HEK293 (cell line): ENCODE results near the gene MAML2.

Experiments used
- CTCF ChIA-PET: fragments of 350-600 bp; formaldehyde crosslinking; extraction: SDS; loops from one replicate; lab custom pipeline; 2021; ENCODE audit warnings: antibody characterized with exemption; lab: Yijun Ruan, JAX
- POLR2A ChIA-PET: fragments of 300-600 bp; formaldehyde crosslinking; extraction: SDS; loops from one replicate; lab custom pipeline; 2020; ENCODE audit warnings: antibody characterized with exemption, inconsistent platforms; lab: Yijun Ruan, JAX
- H3K27ac ChIP-seq: fragments of 200-500 bp; sonication (Bioruptor generic); 2 replicates; pipeline ENCODE4 v1.5.1; 2014; ENCODE audit warnings: low read depth, low read length, control low read depth, inconsistent platforms; ENCODE audit errors: extremely low read depth
- H3K36me3 ChIP-seq, 2 experiments: fragments of 200-500 bp in 1 of 2; sonication (Bioruptor generic) in 1 of 2; 1 replicate in 1 of 2; 2 replicates in 1 of 2; pipeline ENCODE4 v1.5.1; 2014 to 2017; ENCODE audit warnings: inconsistent platforms in 2 of 2, low read length in 2 of 2; ENCODE audit not compliant: control insufficient read depth in 2 of 2, insufficient read depth in 1 of 2
- H3K4me1 ChIP-seq: fragments of 200-500 bp; sonication (Bioruptor generic); 2 replicates; pipeline ENCODE4 v1.5.1; 2014; ENCODE audit warnings: mild to moderate bottlenecking, low read length, inconsistent platforms; ENCODE audit not compliant: control insufficient read depth, insufficient read depth
- H3K4me3 ChIP-seq: 2 replicates; pipeline ENCODE4 v1.5.1; 2011; ENCODE audit warnings: low read depth, mild to moderate bottlenecking, control low read depth, low read length, moderate library complexity
- H3K9me3 ChIP-seq: fragments of 200-500 bp; sonication (Bioruptor generic); 2 replicates; pipeline ENCODE4 v1.5.1; 2014; ENCODE audit warnings: low read depth, low read length, inconsistent platforms; ENCODE audit not compliant: control insufficient read depth, insufficient read depth
- BCL11B ChIP-seq: fragments of 450-650 bp; formaldehyde crosslinking; IDR thresholded peaks from 2 replicates; pipeline ENCODE4 v1.5.1; 2016; ENCODE audit warnings: low read depth, missing biosample characterization, missing genetic modification characterization
- GFI1B ChIP-seq: fragments of 450-650 bp; formaldehyde crosslinking; IDR thresholded peaks from 2 replicates; pipeline ENCODE4 v1.5.1; 2016; ENCODE audit warnings: missing biosample characterization, missing genetic modification characterization
- GLI4 ChIP-seq: fragments of 450-650 bp; formaldehyde crosslinking; IDR thresholded peaks from 2 replicates; pipeline ENCODE4 v1.5.1; 2016; ENCODE audit warnings: missing biosample characterization, missing genetic modification characterization
- GLIS2 ChIP-seq: fragments of 450-650 bp; formaldehyde crosslinking; IDR thresholded peaks from 2 replicates; pipeline ENCODE4 v1.5.1; 2016; ENCODE audit warnings: missing biosample characterization, missing genetic modification characterization
- HOXC10 ChIP-seq: sonication (generic); formaldehyde crosslinking; IDR thresholded peaks from 2 replicates; pipeline ENCODE4 v1.8.1; 2023; ENCODE audit warnings: mild to moderate bottlenecking, missing genetic modification reagents
- KLF16 ChIP-seq: fragments of 450-650 bp; formaldehyde crosslinking; IDR thresholded peaks from 2 replicates; pipeline ENCODE4 v1.5.1; 2017; ENCODE audit warnings: missing biosample characterization, missing genetic modification characterization
- SETDB1 ChIP-seq: IDR thresholded peaks from one replicate; pipeline ENCODE4 v1.6.1; 2017; ENCODE audit warnings: mild to moderate bottlenecking, low read length, moderate library complexity, mixed read lengths; ENCODE audit not compliant: insufficient read length
- ZFP69B ChIP-seq: fragments of 450-650 bp; formaldehyde crosslinking; IDR thresholded peaks from 2 replicates; pipeline ENCODE4 v1.5.1; 2016; ENCODE audit warnings: missing biosample characterization, missing genetic modification characterization
- ZNF155 ChIP-seq: fragments of 450-650 bp; formaldehyde crosslinking; IDR thresholded peaks from 2 replicates; pipeline ENCODE4 v1.5.1; 2016; ENCODE audit warnings: missing biosample characterization, missing genetic modification characterization
- ZNF23 ChIP-seq: fragments of 450-650 bp; formaldehyde crosslinking; IDR thresholded peaks from 2 replicates; pipeline ENCODE4 v1.5.1; 2016; ENCODE audit warnings: missing biosample characterization, missing genetic modification characterization, borderline replicate concordance
- ZNF239 ChIP-seq: fragments of 450-650 bp; formaldehyde crosslinking; IDR thresholded peaks from 2 replicates; pipeline ENCODE4 v1.5.1; 2016; ENCODE audit warnings: missing biosample characterization, missing genetic modification characterization
- ZNF473 ChIP-seq: fragments of 450-650 bp; formaldehyde crosslinking; IDR thresholded peaks from 2 replicates; pipeline ENCODE4 v1.5.1; 2017; ENCODE audit warnings: missing biosample characterization, missing genetic modification characterization
- ZNF521 ChIP-seq: fragments of 450-650 bp; formaldehyde crosslinking; IDR thresholded peaks from 2 replicates; pipeline ENCODE4 v1.5.1; 2017; ENCODE audit warnings: missing biosample characterization, mild to moderate bottlenecking, missing genetic modification characterization
- ZNF548 ChIP-seq: fragments of 450-650 bp; formaldehyde crosslinking; IDR thresholded peaks from 2 replicates; pipeline ENCODE4 v1.5.1; 2016; ENCODE audit warnings: missing biosample characterization, missing genetic modification characterization
- ZNF558 ChIP-seq: fragments of 450-650 bp; formaldehyde crosslinking; IDR thresholded peaks from 2 replicates; pipeline ENCODE4 v1.5.1; 2016; ENCODE audit warnings: missing biosample characterization, missing genetic modification characterization
- ZNF660 ChIP-seq: fragments of 450-650 bp; IDR thresholded peaks from 2 replicates; pipeline ENCODE4 v1.5.1; 2018; ENCODE audit warnings: missing biosample characterization, mild to moderate bottlenecking, missing genetic modification characterization
- ZNF776 ChIP-seq: fragments of 450-650 bp; formaldehyde crosslinking; IDR thresholded peaks from 2 replicates; pipeline ENCODE4 v1.5.0; 2017; ENCODE audit warnings: missing biosample characterization, missing genetic modification characterization, borderline replicate concordance
- ZSCAN30 ChIP-seq: fragments of 450-650 bp; IDR thresholded peaks from 2 replicates; pipeline ENCODE4 v1.5.1; 2018; ENCODE audit warnings: missing biosample characterization, mild to moderate bottlenecking, missing genetic modification characterization, moderate library complexity
- TF ChIP-seq, protein P1 (sequence below): fragments of 450-650 bp; formaldehyde crosslinking; IDR thresholded peaks from 2 replicates; pipeline ENCODE4 v1.5.1; 2016; ENCODE audit warnings: missing biosample characterization, missing genetic modification characterization
- TF ChIP-seq, protein P2 (sequence below): fragments of 450-650 bp; formaldehyde crosslinking; IDR thresholded peaks from 2 replicates; pipeline ENCODE4 v1.5.1; 2016; ENCODE audit warnings: missing biosample characterization, missing genetic modification characterization
- TF ChIP-seq, protein P3 (sequence below): fragments of 450-650 bp; formaldehyde crosslinking; IDR thresholded peaks from 2 replicates; pipeline ENCODE4 v1.5.1; 2017; ENCODE audit warnings: missing biosample characterization, missing genetic modification characterization
- TF ChIP-seq, protein P4 (sequence below): fragments of 450-650 bp; formaldehyde crosslinking; IDR thresholded peaks from 2 replicates; pipeline ENCODE4 v1.5.1; 2016; ENCODE audit warnings: missing biosample characterization, missing genetic modification characterization
- TF ChIP-seq, protein P5 (sequence below): fragments of 450-650 bp; IDR thresholded peaks from 2 replicates; pipeline ENCODE4 v1.5.1; 2018; ENCODE audit warnings: missing biosample characterization, missing genetic modification characterization

MAML2 gene

DNA sequence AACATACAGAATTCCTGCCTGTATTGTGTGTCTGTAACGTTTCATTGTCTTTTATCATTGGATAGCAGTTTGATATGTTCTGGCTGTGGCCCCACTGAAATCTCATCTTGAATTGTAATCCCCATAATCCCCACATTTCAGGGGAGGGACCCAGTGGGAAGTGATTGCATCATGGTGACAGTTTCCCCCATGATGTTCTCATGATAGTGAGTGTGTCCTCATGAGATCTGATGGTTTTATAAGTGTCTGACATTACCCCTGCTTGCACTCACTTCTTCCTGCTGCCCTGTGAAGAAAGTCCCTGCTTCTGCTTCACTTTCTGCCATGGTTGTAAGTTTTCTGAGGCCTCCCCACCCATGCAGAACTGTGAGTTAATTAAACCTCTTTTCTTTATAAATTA lies 399.4 kb downstream of the MAML2 start:
- Histone ChIP-seq H3K9me3 (no peaks in the 10 kb centered on the region), H3K4me1 (no peaks in the 10 kb centered on the region), H3K36me3 (no peaks in the 10 kb centered on the region), H3K27ac (no peak overlapping the region), H3K4me3 (no peak overlapping the region)
- ChIA-PET POLR2A (no interaction called here), CTCF (no interaction called here)
- TF ChIP-seq, protein P1, sequence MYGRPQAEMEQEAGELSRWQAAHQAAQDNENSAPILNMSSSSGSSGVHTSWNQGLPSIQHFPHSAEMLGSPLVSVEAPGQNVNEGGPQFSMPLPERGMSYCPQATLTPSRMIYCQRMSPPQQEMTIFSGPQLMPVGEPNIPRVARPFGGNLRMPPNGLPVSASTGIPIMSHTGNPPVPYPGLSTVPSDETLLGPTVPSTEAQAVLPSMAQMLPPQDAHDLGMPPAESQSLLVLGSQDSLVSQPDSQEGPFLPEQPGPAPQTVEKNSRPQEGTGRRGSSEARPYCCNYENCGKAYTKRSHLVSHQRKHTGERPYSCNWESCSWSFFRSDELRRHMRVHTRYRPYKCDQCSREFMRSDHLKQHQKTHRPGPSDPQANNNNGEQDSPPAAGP (tag by site-specific recombination), result no peak
- no peak for TF ChIP-seq ZNF23 (tag by site-specific recombination)
- no peak for TF ChIP-seq ZNF558 (tag by site-specific recombination)
- TF ChIP-seq GLI4 (tag by site-specific recombination), result no peak
- TF ChIP-seq, protein P2, sequence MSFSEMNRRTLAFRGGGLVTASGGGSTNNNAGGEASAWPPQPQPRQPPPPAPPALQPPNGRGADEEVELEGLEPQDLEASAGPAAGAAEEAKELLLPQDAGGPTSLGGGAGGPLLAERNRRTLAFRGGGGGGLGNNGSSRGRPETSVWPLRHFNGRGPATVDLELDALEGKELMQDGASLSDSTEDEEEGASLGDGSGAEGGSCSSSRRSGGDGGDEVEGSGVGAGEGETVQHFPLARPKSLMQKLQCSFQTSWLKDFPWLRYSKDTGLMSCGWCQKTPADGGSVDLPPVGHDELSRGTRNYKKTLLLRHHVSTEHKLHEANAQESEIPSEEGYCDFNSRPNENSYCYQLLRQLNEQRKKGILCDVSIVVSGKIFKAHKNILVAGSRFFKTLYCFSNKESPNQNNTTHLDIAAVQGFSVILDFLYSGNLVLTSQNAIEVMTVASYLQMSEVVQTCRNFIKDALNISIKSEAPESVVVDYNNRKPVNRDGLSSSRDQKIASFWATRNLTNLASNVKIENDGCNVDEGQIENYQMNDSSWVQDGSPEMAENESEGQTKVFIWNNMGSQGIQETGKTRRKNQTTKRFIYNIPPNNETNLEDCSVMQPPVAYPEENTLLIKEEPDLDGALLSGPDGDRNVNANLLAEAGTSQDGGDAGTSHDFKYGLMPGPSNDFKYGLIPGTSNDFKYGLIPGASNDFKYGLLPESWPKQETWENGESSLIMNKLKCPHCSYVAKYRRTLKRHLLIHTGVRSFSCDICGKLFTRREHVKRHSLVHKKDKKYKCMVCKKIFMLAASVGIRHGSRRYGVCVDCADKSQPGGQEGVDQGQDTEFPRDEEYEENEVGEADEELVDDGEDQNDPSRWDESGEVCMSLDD (tag by site-specific recombination), result no peak
- no peak for TF ChIP-seq ZNF155 (tag by site-specific recombination)
- TF ChIP-seq SETDB1, result no peak
- TF ChIP-seq ZNF521 (tag by site-specific recombination), result no peak
- TF ChIP-seq ZNF660 (tag by site-specific recombination), result no peak
- no peak for TF ChIP-seq KLF16
- TF ChIP-seq, protein P3, sequence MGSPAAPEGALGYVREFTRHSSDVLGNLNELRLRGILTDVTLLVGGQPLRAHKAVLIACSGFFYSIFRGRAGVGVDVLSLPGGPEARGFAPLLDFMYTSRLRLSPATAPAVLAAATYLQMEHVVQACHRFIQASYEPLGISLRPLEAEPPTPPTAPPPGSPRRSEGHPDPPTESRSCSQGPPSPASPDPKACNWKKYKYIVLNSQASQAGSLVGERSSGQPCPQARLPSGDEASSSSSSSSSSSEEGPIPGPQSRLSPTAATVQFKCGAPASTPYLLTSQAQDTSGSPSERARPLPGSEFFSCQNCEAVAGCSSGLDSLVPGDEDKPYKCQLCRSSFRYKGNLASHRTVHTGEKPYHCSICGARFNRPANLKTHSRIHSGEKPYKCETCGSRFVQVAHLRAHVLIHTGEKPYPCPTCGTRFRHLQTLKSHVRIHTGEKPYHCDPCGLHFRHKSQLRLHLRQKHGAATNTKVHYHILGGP, result no peak
- no peak for TF ChIP-seq HOXC10 (CRISPR knock-in tag)
- no peak for TF ChIP-seq ZNF473 (tag by site-specific recombination)

DNA sequence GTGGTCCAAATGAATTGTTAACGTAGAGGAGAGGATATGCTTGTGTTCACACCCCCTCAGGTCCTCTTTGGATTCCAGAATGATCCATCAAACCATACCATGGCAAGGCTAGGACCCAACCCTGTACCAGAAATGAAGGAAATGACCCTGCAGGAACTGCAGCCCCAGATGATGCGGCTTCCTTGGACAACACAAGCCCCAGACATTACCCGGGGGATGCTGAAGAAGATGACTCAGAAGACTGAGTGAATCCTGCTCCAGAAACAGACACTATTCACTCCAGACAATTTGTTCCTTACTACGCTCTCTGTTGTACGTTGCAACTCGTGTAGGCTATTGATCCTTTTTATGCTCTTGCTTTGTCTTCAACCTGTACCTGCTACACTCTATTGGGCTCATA lies 403.9 kb downstream of the MAML2 start:
- no peak overlapping the region for H3K4me3 ChIP-seq
- no peak overlapping the region for H3K27ac ChIP-seq
- no peaks in the 10 kb centered on the region for H3K9me3 ChIP-seq
- no peaks in the 10 kb centered on the region for H3K4me1 ChIP-seq
- ChIA-PET CTCF (no interaction called here), POLR2A (no interaction called here)
- no peaks in the 10 kb centered on the region for H3K36me3 ChIP-seq
- no peak for TF ChIP-seq ZNF239
- TF ChIP-seq ZSCAN30 (tag by site-specific recombination), result no peak
- TF ChIP-seq, protein P4, sequence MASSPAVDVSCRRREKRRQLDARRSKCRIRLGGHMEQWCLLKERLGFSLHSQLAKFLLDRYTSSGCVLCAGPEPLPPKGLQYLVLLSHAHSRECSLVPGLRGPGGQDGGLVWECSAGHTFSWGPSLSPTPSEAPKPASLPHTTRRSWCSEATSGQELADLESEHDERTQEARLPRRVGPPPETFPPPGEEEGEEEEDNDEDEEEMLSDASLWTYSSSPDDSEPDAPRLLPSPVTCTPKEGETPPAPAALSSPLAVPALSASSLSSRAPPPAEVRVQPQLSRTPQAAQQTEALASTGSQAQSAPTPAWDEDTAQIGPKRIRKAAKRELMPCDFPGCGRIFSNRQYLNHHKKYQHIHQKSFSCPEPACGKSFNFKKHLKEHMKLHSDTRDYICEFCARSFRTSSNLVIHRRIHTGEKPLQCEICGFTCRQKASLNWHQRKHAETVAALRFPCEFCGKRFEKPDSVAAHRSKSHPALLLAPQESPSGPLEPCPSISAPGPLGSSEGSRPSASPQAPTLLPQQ (tag by site-specific recombination), result no peak
- no peak for TF ChIP-seq ZNF776
- TF ChIP-seq GLIS2, result no peak
- TF ChIP-seq ZNF548 (tag by site-specific recombination), result no peak
- no peak for TF ChIP-seq ZFP69B (tag by site-specific recombination)
- no peak for TF ChIP-seq GFI1B (tag by site-specific recombination)
- TF ChIP-seq BCL11B (tag by site-specific recombination), result no peak
- TF ChIP-seq, protein P5, sequence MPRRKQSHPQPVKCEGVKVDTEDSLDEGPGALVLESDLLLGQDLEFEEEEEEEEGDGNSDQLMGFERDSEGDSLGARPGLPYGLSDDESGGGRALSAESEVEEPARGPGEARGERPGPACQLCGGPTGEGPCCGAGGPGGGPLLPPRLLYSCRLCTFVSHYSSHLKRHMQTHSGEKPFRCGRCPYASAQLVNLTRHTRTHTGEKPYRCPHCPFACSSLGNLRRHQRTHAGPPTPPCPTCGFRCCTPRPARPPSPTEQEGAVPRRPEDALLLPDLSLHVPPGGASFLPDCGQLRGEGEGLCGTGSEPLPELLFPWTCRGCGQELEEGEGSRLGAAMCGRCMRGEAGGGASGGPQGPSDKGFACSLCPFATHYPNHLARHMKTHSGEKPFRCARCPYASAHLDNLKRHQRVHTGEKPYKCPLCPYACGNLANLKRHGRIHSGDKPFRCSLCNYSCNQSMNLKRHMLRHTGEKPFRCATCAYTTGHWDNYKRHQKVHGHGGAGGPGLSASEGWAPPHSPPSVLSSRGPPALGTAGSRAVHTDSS (tag by site-specific recombination), result no peak
